DND-41 (cell line): ENCODE data around the gene MAN2A1.

ENCODE experiments used
- EZH2 ChIP-seq: IDR thresholded peaks from 3 replicates; pipeline ENCODE4 v1.6.1; 2012; ENCODE audit warnings: borderline replicate concordance, low read depth, mild to moderate bottlenecking, moderate library complexity, low read length, inconsistent platforms; ENCODE audit not compliant: severe bottlenecking
- TF ChIP-seq, protein P1 (sequence below): IDR thresholded peaks from 2 replicates; pipeline ENCODE4 v1.5.1; 2012; ENCODE audit warnings: borderline replicate concordance, low read length, moderate library complexity, mild to moderate bottlenecking; ENCODE audit not compliant: poor library complexity, severe bottlenecking; ENCODE audit errors: extremely low read depth

GRCh38 chr5:109873687-109874086 is 184.0 kb downstream of the MAN2A1 start:
- no peak for TF ChIP-seq EZH2
- TF ChIP-seq, protein P1, sequence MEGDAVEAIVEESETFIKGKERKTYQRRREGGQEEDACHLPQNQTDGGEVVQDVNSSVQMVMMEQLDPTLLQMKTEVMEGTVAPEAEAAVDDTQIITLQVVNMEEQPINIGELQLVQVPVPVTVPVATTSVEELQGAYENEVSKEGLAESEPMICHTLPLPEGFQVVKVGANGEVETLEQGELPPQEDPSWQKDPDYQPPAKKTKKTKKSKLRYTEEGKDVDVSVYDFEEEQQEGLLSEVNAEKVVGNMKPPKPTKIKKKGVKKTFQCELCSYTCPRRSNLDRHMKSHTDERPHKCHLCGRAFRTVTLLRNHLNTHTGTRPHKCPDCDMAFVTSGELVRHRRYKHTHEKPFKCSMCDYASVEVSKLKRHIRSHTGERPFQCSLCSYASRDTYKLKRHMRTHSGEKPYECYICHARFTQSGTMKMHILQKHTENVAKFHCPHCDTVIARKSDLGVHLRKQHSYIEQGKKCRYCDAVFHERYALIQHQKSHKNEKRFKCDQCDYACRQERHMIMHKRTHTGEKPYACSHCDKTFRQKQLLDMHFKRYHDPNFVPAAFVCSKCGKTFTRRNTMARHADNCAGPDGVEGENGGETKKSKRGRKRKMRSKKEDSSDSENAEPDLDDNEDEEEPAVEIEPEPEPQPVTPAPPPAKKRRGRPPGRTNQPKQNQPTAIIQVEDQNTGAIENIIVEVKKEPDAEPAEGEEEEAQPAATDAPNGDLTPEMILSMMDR = no peak
